ENCODE data around the gene C1orf87.

DNA sequence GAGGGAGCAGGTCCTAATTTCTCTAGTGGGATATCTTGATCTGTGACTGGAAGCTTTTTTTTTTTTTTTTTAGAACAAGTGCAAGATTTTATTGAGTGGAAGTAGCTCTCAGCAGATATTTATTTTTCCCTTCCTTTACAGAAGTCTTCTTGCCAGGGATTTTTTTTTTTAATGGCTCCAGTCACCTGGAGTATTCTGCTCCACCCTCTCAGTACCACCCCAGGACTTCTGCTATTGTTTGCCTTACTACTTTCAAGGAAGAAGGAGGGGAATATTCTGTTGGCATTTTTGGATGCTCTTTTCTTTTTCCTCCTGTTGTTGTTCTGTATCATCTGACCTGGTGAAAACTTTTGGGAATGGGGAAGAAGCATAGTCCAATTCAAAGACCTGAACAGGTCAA, 123.9 kb downstream of the C1orf87 start:
- TF ChIP-seq POLR2AphosphoS5 (IDR thresholded peaks at IDR 0.05) (no peak), EP300 (IDR thresholded peaks at IDR 0.05; ENCODE audit: low read depth) (no peak)

All from transverse colon (tissue), 3 donors.